ELF-1 (cell line): ENCODE data around the gene PSAP.
A peak's percentile ranks its signal among the peaks of the same experiment; 100 is the strongest.

Experiments used
- DNase-seq: peaks from one replicate; pipeline ENCODE4 v3.0.0-alpha.2; 2016; ENCODE audit warnings: low read depth, low spot score

The PSAP gene

GRCh38 chr10:71810048-71810750 lies 40.9 kb downstream of the PSAP start:
- DNase-seq, result no peak

DNA sequence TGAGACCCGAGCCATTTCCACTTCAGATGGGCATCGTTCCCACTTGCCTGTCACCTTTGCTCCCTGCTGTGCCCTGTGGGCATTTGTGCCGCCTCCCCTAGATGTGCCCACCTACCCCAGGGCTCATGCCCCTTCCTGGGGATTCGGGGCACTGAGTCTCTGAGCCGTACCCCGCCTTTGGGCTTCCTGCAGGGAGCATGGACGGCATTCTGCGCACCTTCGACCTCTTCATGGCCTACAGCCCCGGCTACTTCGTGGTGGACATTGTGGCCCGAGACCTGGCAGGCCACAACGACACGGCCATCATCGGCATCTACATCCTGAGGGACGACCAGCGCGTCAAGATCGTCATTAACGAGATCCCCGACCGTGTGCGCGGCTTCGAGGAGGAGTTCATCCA lies 41.4 kb downstream of the PSAP start:
- no peak for DNase-seq

- no peak for DNase-seq
Measured at GRCh38 chr10:71807557-71808510, 43.2 kb downstream of the PSAP start.

DNA sequence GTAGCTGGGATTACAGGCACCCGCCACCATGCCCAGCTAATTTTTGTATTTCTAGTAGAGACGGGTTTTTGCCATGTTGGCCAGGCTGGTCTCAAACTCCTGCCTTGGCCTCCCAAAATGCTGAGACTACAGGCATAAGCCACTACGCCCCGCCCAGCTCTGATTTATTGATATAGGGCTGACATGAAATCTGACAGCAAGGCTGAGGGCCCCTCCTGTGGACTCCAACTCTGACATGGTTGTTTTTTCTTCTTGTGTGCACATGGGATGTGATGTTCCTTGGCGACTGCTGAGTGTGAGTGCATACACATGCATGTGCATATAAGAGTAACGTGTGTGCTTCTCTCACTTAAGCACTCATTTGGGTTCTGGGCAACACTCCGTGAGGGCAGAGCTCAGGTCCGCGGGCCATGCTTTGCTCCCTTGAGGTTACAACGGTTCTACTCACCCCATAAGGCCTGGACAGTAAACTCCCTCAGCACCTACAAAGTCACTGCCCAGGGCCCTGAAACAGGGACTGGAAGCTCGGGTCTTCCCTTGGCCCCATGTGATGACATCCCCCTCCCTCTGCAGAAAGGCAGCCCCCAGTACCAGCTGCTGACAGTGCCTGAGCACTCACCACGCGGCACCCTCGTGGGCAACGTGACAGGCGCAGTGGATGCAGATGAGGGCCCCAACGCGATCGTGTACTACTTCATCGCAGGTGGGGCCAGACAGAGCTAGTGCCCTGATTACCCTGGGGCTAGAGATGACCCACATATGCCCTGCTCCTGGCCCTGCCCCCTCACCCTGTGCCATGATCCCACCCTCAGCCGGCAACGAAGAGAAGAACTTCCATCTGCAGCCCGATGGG lies 44.1 kb downstream of the PSAP start:
- DNase-seq, result no peak

GRCh38 chr10:71805776-71806703 lies 45.0 kb downstream of the PSAP start:
- DNase-seq, result peak; percentile 72

DNA sequence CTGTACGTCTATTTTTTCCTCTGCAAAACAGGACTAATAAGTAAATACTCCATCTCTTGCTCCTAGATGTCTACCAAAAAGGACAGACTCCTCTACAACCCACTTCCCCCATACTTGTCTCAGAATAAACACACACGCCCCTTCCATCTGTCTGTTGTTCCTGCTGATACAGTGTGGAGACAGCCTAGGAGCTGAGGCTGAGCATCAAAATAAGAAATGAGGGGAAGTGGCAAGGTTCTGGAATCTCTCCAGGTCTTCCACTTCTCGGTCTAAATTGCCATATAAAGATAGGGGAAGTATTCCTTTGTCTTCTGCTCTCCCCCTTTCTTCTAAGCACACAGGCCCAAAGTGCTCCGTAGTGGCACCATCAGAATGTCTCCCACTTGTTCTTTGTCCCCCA lies 47.0 kb downstream of the PSAP start:
- DNase-seq, result no peak

DNA sequence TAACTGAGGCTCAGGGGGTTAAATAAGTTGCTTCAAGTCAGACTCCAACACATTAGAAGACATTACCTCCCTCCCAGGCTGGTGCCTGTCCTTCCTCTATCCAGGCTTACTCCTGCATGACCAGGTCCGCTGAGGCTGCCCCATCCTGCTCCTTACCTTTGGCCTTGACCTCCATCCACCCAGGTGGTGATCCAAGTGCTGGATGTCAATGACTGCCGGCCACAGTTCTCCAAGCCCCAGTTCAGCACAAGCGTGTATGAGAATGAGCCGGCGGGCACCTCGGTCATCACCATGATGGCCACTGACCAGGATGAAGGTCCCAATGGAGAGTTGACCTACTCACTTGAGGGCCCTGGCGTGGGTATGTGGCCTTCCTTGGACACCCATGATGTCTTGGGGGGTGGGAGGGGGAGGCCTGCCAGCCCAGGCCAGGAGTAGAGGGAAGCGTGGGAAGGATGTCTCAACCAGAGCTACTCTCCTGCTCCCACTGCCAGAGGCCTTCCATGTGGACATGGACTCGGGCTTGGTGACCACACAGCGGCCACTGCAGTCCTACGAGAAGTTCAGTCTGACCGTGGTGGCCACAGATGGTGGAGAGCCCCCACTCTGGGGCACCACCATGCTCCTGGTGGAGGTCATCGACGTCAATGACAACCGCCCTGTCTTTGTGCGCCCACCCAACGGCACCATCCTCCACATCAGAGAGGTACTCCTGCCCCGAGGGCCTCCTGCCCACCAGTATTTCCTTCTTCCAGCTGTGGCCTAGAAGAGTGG lies 48.1 kb downstream of the PSAP start:
- DNase-seq, result no peak

- no peak for DNase-seq
Measured at GRCh38 chr10:71802235-71802634, 48.8 kb downstream of the PSAP start.

- DNase-seq, result no peak
Measured at GRCh38 chr10:71801361-71801760, 49.7 kb downstream of the PSAP start.

GRCh38 chr10:71799608-71800453 lies 51.2 kb downstream of the PSAP start:
- no peak for DNase-seq

- no peak for DNase-seq
Measured at GRCh38 chr10:71799112-71799511, 51.9 kb downstream of the PSAP start.

- DNase-seq, result no peak
Measured at GRCh38 chr10:71798308-71798624, 52.8 kb downstream of the PSAP start.

GRCh38 chr10:71797533-71798307 lies 53.3 kb downstream of the PSAP start:
- DNase-seq, result no peak

- no peak for DNase-seq
Measured at GRCh38 chr10:71796749-71797405, 54.2 kb downstream of the PSAP start.

DNA sequence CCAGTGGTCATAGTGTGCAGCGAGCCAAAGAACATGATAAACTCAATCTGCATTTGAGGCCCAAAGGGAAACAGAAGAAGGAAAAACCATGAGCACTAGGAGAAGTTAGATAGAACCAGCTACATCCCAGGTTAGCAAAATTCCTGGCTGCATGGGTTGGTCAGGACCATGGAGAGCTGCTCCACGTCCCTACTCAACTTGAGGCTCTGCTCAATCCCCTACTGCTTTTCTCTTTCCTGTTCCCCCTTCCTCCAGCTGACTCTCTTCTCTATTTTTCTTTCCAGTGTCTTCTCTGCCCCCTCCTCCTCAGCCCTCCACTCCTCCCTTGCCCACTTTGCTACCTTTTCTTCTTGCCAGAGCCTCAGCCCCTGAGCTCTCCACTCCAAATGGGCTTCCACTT lies 55.8 kb downstream of the PSAP start:
- DNase-seq, result peak; percentile 42

DNA sequence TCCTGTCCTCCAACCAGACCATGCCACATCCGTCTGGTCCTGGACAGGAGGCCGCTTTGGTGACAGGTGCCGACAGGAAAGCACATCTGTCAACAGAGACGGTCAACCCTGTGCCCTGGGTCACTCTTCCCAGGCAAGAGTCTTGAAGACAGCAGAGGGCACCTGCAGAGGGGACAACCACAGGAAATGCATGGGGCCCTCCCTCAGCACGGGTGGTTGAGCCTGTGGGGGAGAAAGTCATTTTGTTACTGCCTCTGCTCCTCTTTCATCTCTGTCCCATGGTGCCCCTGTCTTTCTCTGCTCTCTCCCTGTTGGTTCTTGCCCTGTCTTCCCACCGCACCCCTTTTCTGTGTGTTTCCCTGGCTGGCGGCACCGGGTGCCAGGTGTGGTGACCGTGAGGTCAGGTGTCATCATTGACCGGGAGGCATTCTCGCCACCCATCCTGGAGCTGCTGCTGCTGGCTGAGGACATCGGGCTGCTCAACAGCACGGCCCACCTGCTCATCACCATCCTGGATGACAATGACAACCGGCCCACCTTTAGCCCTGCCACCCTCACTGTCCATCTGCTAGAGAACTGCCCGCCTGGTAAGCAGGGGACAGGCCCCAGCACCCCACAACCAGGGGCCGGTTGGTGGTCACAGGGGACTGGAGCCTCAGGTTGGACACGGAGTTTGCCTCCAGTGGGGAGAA lies 60.2 kb downstream of the PSAP start:
- DNase-seq, result no peak

GRCh38 chr10:71789871-71790270 lies 61.2 kb downstream of the PSAP start:
- DNase-seq, result no peak
